Prostate gland (tissue), 2 donors: ENCODE results near the gene TAB2.

Experiments used
- CTCF ChIP-seq, 4 experiments: fragments of 200-600 bp in 2 of 4; fragments of 450-650 bp in 2 of 4; sonication (generic) in 2 of 4; IDR thresholded peaks; 1 replicate in 3 of 4; 2 replicates in 1 of 4; pipeline ENCODE4 v1.5.1; 2016 to 2019; ENCODE audit warnings: antibody characterized with exemption in 4 of 4, mild to moderate bottlenecking in 2 of 4, moderate library complexity in 2 of 4
- POLR2A ChIP-seq: fragments of 450-650 bp; IDR thresholded peaks from one replicate; pipeline ENCODE4 v1.6.1; 2016; ENCODE audit warnings: antibody characterized with exemption, mild to moderate bottlenecking

- no peak for TF ChIP-seq CTCF (IDR thresholded peaks at IDR 0.05)
- no peak for TF ChIP-seq POLR2A
Observed at GRCh38 chr6:149311293-149311692, 6.2 kb upstream of the TAB2 start.
